Endothelial cell of umbilical vein (primary cell): ENCODE measurements around the gene PPP1CB. TPM values are rescaled to one million over a fixed set of nuclear protein-coding genes. Genes with fewer than 3 reads are reported as not detected.

Source experiments
- Bru-seq: library from RNA; stranded (reverse); fragments of 400-500 nt; gene quantifications from one replicate; lab custom pipeline; 2021; lab: Mats Ljungman, UMichigan
- BruChase-seq, 2 experiments: library from RNA; stranded (reverse); fragments of 400-500 nt; gene quantifications; one replicate each; lab custom pipeline; 2021; lab: Mats Ljungman, UMichigan
- BruUV-seq: library from RNA; stranded (reverse); fragments of 400-500 nt; replicated peaks from 2 replicates; lab custom pipeline; 2021; lab: Mats Ljungman, UMichigan
- CTCF ChIA-PET: fragments of 300-600, 350-600 bp; sonication (Branson Sonifier 250); formaldehyde crosslinking; loops from one replicate; lab custom pipeline; 2021; ENCODE audit warnings: antibody characterized with exemption, inconsistent platforms; lab: Charles Lee
- POLR2A ChIA-PET: fragments of 300-600, 350-600 bp; sonication (Branson Sonifier 250); formaldehyde crosslinking; loops from one replicate; lab custom pipeline; 2021; ENCODE audit warnings: antibody characterized with exemption, inconsistent platforms; lab: Charles Lee
- DNase-seq: peaks from one replicate; pipeline ENCODE4 v3.0.0-alpha.2; 2011; ENCODE audit warnings: low read depth, low spot score
- FAIRE-seq: peaks from 2 replicates; lab custom pipeline; 2011; peaks lifted over from hg19 to GRCh38; lab: Jason Lieb, UNC
- H2AFZ ChIP-seq: 2 replicates; pipeline ENCODE4 v1.6.0; 2012; ENCODE audit warnings: low read depth, low read length, control low read depth, inconsistent platforms
- H3K27ac ChIP-seq: 2 replicates; pipeline ENCODE4 v1.5.1; 2011; ENCODE audit warnings: low read depth, mild to moderate bottlenecking, control low read depth, low read length, moderate library complexity; ENCODE audit not compliant: insufficient read depth
- H3K27me3 ChIP-seq, 2 experiments: 2 replicates each; pipeline versions ENCODE4 v1.6.0 to v1.6.1; 2011; ENCODE audit warnings: low read length in 2 of 2, mixed read lengths in 1 of 2; ENCODE audit not compliant: control insufficient read depth in 2 of 2, insufficient read depth in 2 of 2
- H3K36me3 ChIP-seq, 2 experiments: 2 replicates in 1 of 2; 3 replicates in 1 of 2; pipeline ENCODE4 v1.5.1; 2011; ENCODE audit warnings: low read length in 2 of 2, mild to moderate bottlenecking in 1 of 2, moderate library complexity in 1 of 2; ENCODE audit not compliant: control insufficient read depth in 2 of 2, insufficient read depth in 2 of 2; ENCODE audit errors: extremely low read depth in 1 of 2
- H3K4me1 ChIP-seq: 3 replicates; pipeline ENCODE4 v1.5.1; 2011; ENCODE audit warnings: mild to moderate bottlenecking, low read length; ENCODE audit not compliant: control insufficient read depth, insufficient read depth; ENCODE audit errors: extremely low read depth
- H3K4me2 ChIP-seq: 2 replicates; pipeline ENCODE4 v1.6.1; 2011; ENCODE audit warnings: low read length, control low read depth, mixed read lengths; ENCODE audit not compliant: insufficient read depth
- H3K4me3 ChIP-seq, 3 experiments: fragments of 200-600 bp in 1 of 3; sonication (generic), shearing (Covaris generic) in 1 of 3; replicated peaks in 1 of 3; 2 replicates each; pipeline ENCODE4 v1.5.1; 2011 to 2016; ENCODE audit warnings: control low read depth in 3 of 3, low read length in 3 of 3, mild to moderate bottlenecking in 2 of 3, inconsistent platforms in 1 of 3, low read depth in 1 of 3, moderate library complexity in 1 of 3; ENCODE audit not compliant: insufficient read depth in 1 of 3
- H3K79me2 ChIP-seq: 2 replicates; pipeline ENCODE4 v1.6.0; 2012; ENCODE audit warnings: low read length, inconsistent platforms; ENCODE audit not compliant: control insufficient read depth, insufficient read depth
- H3K9ac ChIP-seq: replicated peaks from 2 replicates; pipeline ENCODE3; 2011; ENCODE audit warnings: low read length, control low read depth; ENCODE audit not compliant: insufficient read depth; ENCODE audit errors: extremely low read depth
- H3K9me1 ChIP-seq: replicated peaks from 3 replicates; pipeline ENCODE4 v1.6.0; 2011; ENCODE audit warnings: mild to moderate bottlenecking, low read length; ENCODE audit not compliant: control insufficient read depth, insufficient read depth; ENCODE audit errors: extremely low read depth
- H3K9me3 ChIP-seq: replicated peaks from 2 replicates; pipeline ENCODE4 v1.5.1; 2012; ENCODE audit warnings: low read length, inconsistent platforms; ENCODE audit not compliant: control insufficient read depth, insufficient read depth
- H4K20me1 ChIP-seq: replicated peaks from 2 replicates; pipeline ENCODE3; 2011; ENCODE audit warnings: mild to moderate bottlenecking, low read length; ENCODE audit not compliant: control insufficient read depth, insufficient read depth; ENCODE audit errors: extremely low read depth
- FOS ChIP-seq: IDR thresholded peaks from 2 replicates; pipeline ENCODE4 v1.6.1; 2011; ENCODE audit warnings: mild to moderate bottlenecking, low read length, moderate library complexity, borderline replicate concordance; ENCODE audit not compliant: insufficient read depth
- GATA2 ChIP-seq: IDR thresholded peaks from 2 replicates; pipeline ENCODE4 v1.7.0; 2011; ENCODE audit warnings: low read depth, mild to moderate bottlenecking, moderate library complexity, mixed read lengths, low read length; ENCODE audit not compliant: insufficient read length, insufficient read depth
- POLR2A ChIP-seq: IDR thresholded peaks from 2 replicates; pipeline ENCODE4 v1.6.1; 2012; ENCODE audit warnings: low read depth, mild to moderate bottlenecking, control low read depth, low read length
- POLR2AphosphoS5 ChIP-seq: IDR thresholded peaks from 2 replicates; pipeline ENCODE4 v1.6.1; 2012; ENCODE audit warnings: low read depth, mild to moderate bottlenecking, control low read depth, low read length, moderate library complexity; ENCODE audit not compliant: insufficient read depth
- dilution Hi-C: fragments of 300-500 bp; cut with MboI; formaldehyde crosslinking; loops from one replicate; pipeline ENCODE4 v1.15.0; 2019; ENCODE audit warnings: low sequenced_read_pairs; ENCODE audit not compliant: extremely low pct_ligation_motif_present
- intact Hi-C: fragments of 100-400 bp; cut with micrococcal nuclease; formaldehyde crosslinking; loops from one replicate; pipeline ENCODE4 v1.10.0; 2022
- long read RNA-seq: library from polyadenylated mRNA; stranded (forward); transcript quantifications from one replicate; pipeline ENCODE4 v2.0.0, GENCODE V29; 2021
- polyA minus RNA-seq, 3 experiments: library from RNA; depleted of rRNA, polyadenylated mRNA; stranded (reverse); fragments of >200 nt; gene quantifications; 1 replicate in 1 of 3; 2 replicates in 2 of 3; pipeline ENCODE4 v1.2.3, GENCODE V29; 2011
- polyA plus RNA-seq, 4 experiments: library from polyadenylated mRNA; depleted of rRNA in 3 of 4; stranded (reverse) in 3 of 4; unstranded in 1 of 4; fragments of >200 nt; gene quantifications; 2 replicates each; pipeline versions ENCODE4 v1.2.1 to v1.2.3, GENCODE V29; 2011 to 2012; ENCODE audit warnings: missing spikeins in 1 of 4
- total RNA-seq: library from RNA; stranded (reverse); gene quantifications from 2 replicates; pipeline ENCODE4 v1.2.3, GENCODE V29; 2021
- TF ChIP-seq, protein P1 (sequence below): IDR thresholded peaks from 2 replicates; pipeline ENCODE4 v1.6.1; 2011; ENCODE audit not compliant: insufficient read depth, insufficient read length
- TF ChIP-seq, protein P2 (sequence below), 2 donors: IDR thresholded peaks; 1 replicate in 1 of 2; 2 replicates in 1 of 2; pipeline ENCODE4 v1.5.1; 2011; ENCODE audit warnings: low read length in 2 of 2, mild to moderate bottlenecking in 2 of 2, moderate library complexity in 2 of 2, control low read depth in 1 of 2, inconsistent platforms in 1 of 2, low read depth in 1 of 2; ENCODE audit not compliant: insufficient read depth in 1 of 2; ENCODE audit errors: extremely low read depth in 1 of 2

PPP1CB gene
- 157 and 163 TPM in 2 replicates for total RNA-seq
- polyA plus RNA-seq: 18.7 and 29.8 TPM in 2 replicates
- polyA plus RNA-seq (2011; cell fraction: cytosol; rRNA removed): 26.6 and 29.2 TPM in 2 replicates
- 21.6 and 38.8 TPM in 2 replicates for polyA plus RNA-seq (2011; cell fraction: nucleus; rRNA removed)
- polyA plus RNA-seq (2012): 70.9 and 91.3 TPM in 2 replicates
- 151 and 152 TPM in 2 replicates for polyA minus RNA-seq
- 247 TPM for polyA minus RNA-seq (2011; cell fraction: cytosol; rRNA and poly(A)+ RNA removed)
- polyA minus RNA-seq (2011; cell fraction: nucleus; rRNA and poly(A)+ RNA removed): 49.7 and 72.4 TPM in 2 replicates
- percentile 96 among the genes with signal in this experiment for Bru-seq, nascent RNA
- percentile 98 among the genes with signal in this experiment for BruChase-seq, experiment 1, labeled RNA remaining after a 6-hour chase
- percentile 95 among the genes with signal in this experiment for BruChase-seq, experiment 2, labeled RNA remaining after a 2-hour chase
- long read RNA-seq, full-length matches to known transcripts: 70 of 90 reads
- long read RNA-seq, partial matches to known transcripts: 5 of 90 reads
- long read RNA-seq, other reads (novel, unspliced or antisense): 15 of 90 reads

DNA sequence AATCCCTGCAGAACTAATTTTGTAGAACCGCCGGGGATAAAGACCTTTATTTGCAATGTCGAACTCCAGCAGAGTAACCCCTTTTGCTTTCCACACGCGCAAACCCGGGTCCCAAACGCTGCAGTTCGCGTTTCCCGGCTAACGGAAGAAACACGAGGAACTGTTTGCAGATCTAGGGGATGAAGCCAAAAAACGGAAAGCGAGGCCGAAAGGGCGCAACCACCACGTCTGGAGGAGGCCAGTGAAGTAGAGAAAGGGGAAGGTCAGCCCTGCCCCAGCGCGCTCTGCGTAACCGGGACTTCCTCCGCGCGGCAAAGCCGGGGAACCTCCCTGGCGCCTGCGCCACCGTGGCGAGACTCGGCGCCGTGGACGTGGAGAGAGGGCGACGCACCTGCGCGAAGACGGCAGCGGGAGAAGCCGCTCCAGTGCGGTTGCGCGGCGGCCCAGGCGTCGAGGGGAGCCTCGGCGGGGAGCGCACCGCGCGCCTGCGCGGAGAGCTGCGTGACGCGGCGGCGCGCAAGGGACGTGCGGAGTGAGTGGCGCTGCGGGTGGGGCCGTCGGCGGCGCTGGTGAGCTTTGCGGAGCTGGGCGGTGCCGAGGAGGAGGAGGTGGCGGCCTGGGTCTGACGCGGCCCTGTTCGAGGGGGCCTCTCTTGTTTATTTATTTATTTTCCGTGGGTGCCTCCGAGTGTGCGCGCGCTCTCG is at the start of gene PPP1CB:
Gene PPP1CB, plus strand, starts transcription at position 579 of the 704 bp plus-strand sequence. CDS start 295 bp downstream, outside the sequence.
- peak within 1 kb of the TSS; percentile 93 to 98 (median 98) for H3K4me3 ChIP-seq
- ChIA-PET POLR2A (interaction anchor here (0.7 to 1.3 kb wide), 11 partner anchors 10 to 191 kb away, joined by 3 to 18 read pairs (median 4); no protein-coding TSS in a partner anchor), CTCF (interaction anchor here (0.7 to 8.4 kb wide), 14 partner anchors 11 to 197 kb away, joined by 3 to 153 read pairs (median 5); no protein-coding TSS in a partner anchor)
- H3K9me3 ChIP-seq: no peaks in the 10 kb centered on the region
- H4K20me1 ChIP-seq: peaks cover 2% of the 10 kb centered on the region
- no peaks in the 10 kb centered on the region for H3K9me1 ChIP-seq
- FAIRE-seq (peak; percentile 82), DNase-seq (peak; percentile 98)
- H3K36me3 ChIP-seq: no peaks in the 10 kb centered on the region
- TF ChIP-seq, protein P1, sequence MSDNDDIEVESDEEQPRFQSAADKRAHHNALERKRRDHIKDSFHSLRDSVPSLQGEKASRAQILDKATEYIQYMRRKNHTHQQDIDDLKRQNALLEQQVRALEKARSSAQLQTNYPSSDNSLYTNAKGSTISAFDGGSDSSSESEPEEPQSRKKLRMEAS: no peak
- TF ChIP-seq, protein P2, sequence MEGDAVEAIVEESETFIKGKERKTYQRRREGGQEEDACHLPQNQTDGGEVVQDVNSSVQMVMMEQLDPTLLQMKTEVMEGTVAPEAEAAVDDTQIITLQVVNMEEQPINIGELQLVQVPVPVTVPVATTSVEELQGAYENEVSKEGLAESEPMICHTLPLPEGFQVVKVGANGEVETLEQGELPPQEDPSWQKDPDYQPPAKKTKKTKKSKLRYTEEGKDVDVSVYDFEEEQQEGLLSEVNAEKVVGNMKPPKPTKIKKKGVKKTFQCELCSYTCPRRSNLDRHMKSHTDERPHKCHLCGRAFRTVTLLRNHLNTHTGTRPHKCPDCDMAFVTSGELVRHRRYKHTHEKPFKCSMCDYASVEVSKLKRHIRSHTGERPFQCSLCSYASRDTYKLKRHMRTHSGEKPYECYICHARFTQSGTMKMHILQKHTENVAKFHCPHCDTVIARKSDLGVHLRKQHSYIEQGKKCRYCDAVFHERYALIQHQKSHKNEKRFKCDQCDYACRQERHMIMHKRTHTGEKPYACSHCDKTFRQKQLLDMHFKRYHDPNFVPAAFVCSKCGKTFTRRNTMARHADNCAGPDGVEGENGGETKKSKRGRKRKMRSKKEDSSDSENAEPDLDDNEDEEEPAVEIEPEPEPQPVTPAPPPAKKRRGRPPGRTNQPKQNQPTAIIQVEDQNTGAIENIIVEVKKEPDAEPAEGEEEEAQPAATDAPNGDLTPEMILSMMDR (IDR thresholded peaks at IDR 0.05; ENCODE audit: extremely low read depth in 1 of 2, insufficient read depth in 1 of 2, low read depth in 1 of 2, low read length in 2 of 2): peak in 1 of 2 donors; percentile 41
- TF ChIP-seq POLR2A (peak; percentile 81), GATA2 (no peak), POLR2AphosphoS5 (peak; percentile 93), FOS (peak; percentile 10)
- peak within 1 kb of the TSS; percentile 98 for H3K9ac ChIP-seq
- no TSS peak for BruUV-seq
- H3K4me2 ChIP-seq: peak within 1 kb of the TSS; percentile 99
- no peaks in the 10 kb centered on the region for H3K27me3 ChIP-seq
- H3K4me1 ChIP-seq: peaks cover 12% of the 10 kb centered on the region
- H3K27ac ChIP-seq: peak within 1 kb of the TSS; percentile 88
- intact Hi-C loops: loop anchor here (1.0 to 2.0 kb wide), 3 partner anchors 35 to 143 kb away; partner anchors contain the start of gene WDR43
- peak within 1 kb of the TSS; percentile 76 for H2AFZ ChIP-seq
- H3K79me2 ChIP-seq: peaks cover 45% of the 10 kb centered on the region
- dilution Hi-C loops: no loop called here
